SK-N-SH treated with all-trans-retinoic acid at 6 μM for 48 hours (cell line): Measurements from ENCODE around the gene OR2A25.

ENCODE experiments used
- ATAC-seq: fragments of 200-7000 bp; cut with Tn5 transposase; 3 replicates; pipeline ENCODE4 v1.9.1; 2020; ENCODE audit warnings: mild to moderate bottlenecking, moderate library complexity
- ARNTL ChIP-seq: fragments of 450-650 bp; formaldehyde crosslinking; IDR thresholded peaks from 2 replicates; pipeline ENCODE4 v1.5.0; 2020; ENCODE audit warnings: low read depth, mild to moderate bottlenecking, moderate library complexity, borderline replicate concordance
- BACH2 ChIP-seq: fragments of 250-450 bp; sonication (Bioruptor Pico); IDR thresholded peaks from 2 replicates; pipeline ENCODE4 v1.9.0; 2021; ENCODE audit warnings: mild to moderate bottlenecking, borderline replicate concordance
- CSDC2 ChIP-seq: fragments of 250-450 bp; sonication (Bioruptor Pico); IDR thresholded peaks from 2 replicates; pipeline ENCODE4 v1.5.0; 2020; ENCODE audit warnings: mild to moderate bottlenecking, moderate library complexity
- ESRRG ChIP-seq: fragments of 250-450 bp; sonication (Bioruptor Pico); IDR thresholded peaks from 2 replicates; pipeline ENCODE4 v1.6.1; 2021; ENCODE audit warnings: mild to moderate bottlenecking
- GLIS3 ChIP-seq: fragments of 250-450 bp; sonication (Bioruptor Pico); IDR thresholded peaks from 2 replicates; pipeline ENCODE4 v1.5.0; 2020; ENCODE audit warnings: mild to moderate bottlenecking, moderate library complexity
- ISL1 ChIP-seq: fragments of 250-450 bp; sonication (Bioruptor Pico); IDR thresholded peaks from 2 replicates; pipeline ENCODE4 v2.1.2; 2022; ENCODE audit warnings: mild to moderate bottlenecking, moderate library complexity
- OSR1 ChIP-seq: fragments of 250-450 bp; sonication (Bioruptor Pico); IDR thresholded peaks from 2 replicates; pipeline ENCODE4 v1.8.0; 2022; ENCODE audit warnings: moderate library complexity, mild to moderate bottlenecking, inconsistent platforms
- RARB ChIP-seq: fragments of 250-450 bp; sonication (Bioruptor Pico); IDR thresholded peaks from 2 replicates; pipeline ENCODE4 v1.8.0; 2021; ENCODE audit warnings: mild to moderate bottlenecking, moderate library complexity
- SNAI2 ChIP-seq: fragments of 250-450 bp; sonication (Bioruptor Pico); IDR thresholded peaks from 2 replicates; pipeline ENCODE4 v1.5.0; 2020; ENCODE audit warnings: mild to moderate bottlenecking, moderate library complexity
- TCF4 ChIP-seq: fragments of 250-450 bp; sonication (Bioruptor Pico); IDR thresholded peaks from 2 replicates; pipeline ENCODE4 v1.8.0; 2021; ENCODE audit warnings: mild to moderate bottlenecking, moderate library complexity, borderline replicate concordance
- ZC3H10 ChIP-seq: fragments of 250-450 bp; sonication (Bioruptor Pico); IDR thresholded peaks from 2 replicates; pipeline ENCODE4 v1.5.1; 2021; ENCODE audit warnings: mild to moderate bottlenecking, moderate library complexity
- ZFP3 ChIP-seq: fragments of 250-450 bp; sonication (Bioruptor Pico); IDR thresholded peaks from 2 replicates; pipeline ENCODE4 v1.5.0; 2020; ENCODE audit warnings: mild to moderate bottlenecking, moderate library complexity
- ZNF70 ChIP-seq: fragments of 450-650 bp; formaldehyde crosslinking; IDR thresholded peaks from 2 replicates; pipeline ENCODE4 v1.5.0; 2020; ENCODE audit warnings: mild to moderate bottlenecking, moderate library complexity
- ZNF8 ChIP-seq: fragments of 450-650 bp; formaldehyde crosslinking; IDR thresholded peaks from 2 replicates; pipeline ENCODE4 v1.5.0; 2020; ENCODE audit warnings: mild to moderate bottlenecking, moderate library complexity
- TF ChIP-seq, protein P1 (sequence below): fragments of 250-450 bp; sonication (Bioruptor Pico); IDR thresholded peaks from 2 replicates; pipeline ENCODE4 v1.8.0; 2021; ENCODE audit warnings: low read depth, mild to moderate bottlenecking, moderate library complexity, borderline replicate concordance
- TF ChIP-seq, protein P2 (sequence below): fragments of 250-450 bp; sonication (Bioruptor Pico); IDR thresholded peaks from 2 replicates; pipeline ENCODE4 v1.5.1; 2021; ENCODE audit warnings: mild to moderate bottlenecking, moderate library complexity
- TF ChIP-seq, protein P3 (sequence below): fragments of 250-450 bp; sonication (Bioruptor Pico); IDR thresholded peaks from 2 replicates; pipeline ENCODE4 v1.5.1; 2020; ENCODE audit warnings: low read depth, mild to moderate bottlenecking, moderate library complexity
- TF ChIP-seq, protein P4 (sequence below): fragments of 250-450 bp; sonication (Bioruptor Pico); IDR thresholded peaks from 2 replicates; pipeline ENCODE4 v1.8.0; 2020; ENCODE audit warnings: mild to moderate bottlenecking, moderate library complexity, borderline replicate concordance
- TF ChIP-seq, protein P5 (sequence below): fragments of 250-450 bp; sonication (Bioruptor Pico); IDR thresholded peaks from 2 replicates; pipeline ENCODE4 v1.5.0; 2020; ENCODE audit warnings: mild to moderate bottlenecking, moderate library complexity

The OR2A25 gene

DNA sequence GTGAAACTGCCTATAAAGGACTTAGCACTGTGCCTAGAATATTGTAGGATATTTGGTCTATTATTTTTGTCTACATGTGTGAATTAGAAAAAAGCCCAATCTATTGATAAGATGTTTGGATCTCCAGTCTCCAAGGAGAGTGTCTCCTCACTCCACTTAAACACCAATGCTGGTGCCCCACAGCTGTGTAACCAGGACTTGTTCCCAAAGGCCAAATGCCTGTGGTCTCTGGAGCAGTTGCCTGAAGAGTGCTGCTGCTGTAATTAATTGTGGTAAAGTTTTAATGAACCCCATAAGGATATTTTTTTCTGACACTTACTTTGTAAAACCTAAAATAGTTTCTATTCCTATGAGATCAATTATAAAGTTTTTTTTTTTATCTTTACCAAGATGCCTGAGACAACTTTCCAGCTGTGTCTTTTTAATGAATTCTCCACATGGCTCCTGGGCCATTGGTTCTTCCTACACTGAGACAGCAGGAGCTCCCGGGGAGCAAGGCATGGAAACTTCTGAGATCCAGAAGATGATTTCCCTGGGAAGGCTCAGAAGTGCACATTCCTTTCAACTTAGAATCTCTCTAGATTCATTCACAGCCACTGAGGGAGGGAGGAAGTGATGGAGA, 32.1 kb upstream of the OR2A25 start (continued):
- TF ChIP-seq, protein P1, sequence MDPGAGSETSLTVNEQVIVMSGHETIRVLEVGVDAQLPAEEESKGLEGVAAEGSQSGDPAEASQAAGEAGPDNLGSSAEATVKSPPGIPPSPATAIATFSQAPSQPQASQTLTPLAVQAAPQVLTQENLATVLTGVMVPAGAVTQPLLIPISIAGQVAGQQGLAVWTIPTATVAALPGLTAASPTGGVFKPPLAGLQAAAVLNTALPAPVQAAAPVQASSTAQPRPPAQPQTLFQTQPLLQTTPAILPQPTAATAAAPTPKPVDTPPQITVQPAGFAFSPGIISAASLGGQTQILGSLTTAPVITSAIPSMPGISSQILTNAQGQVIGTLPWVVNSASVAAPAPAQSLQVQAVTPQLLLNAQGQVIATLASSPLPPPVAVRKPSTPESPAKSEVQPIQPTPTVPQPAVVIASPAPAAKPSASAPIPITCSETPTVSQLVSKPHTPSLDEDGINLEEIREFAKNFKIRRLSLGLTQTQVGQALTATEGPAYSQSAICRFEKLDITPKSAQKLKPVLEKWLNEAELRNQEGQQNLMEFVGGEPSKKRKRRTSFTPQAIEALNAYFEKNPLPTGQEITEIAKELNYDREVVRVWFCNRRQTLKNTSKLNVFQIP (CRISPR knock-in tag) = no peak
- TF ChIP-seq ZNF70 (CRISPR knock-in tag) = no peak
- TF ChIP-seq, all 23 proteins: peak for 0

DNA sequence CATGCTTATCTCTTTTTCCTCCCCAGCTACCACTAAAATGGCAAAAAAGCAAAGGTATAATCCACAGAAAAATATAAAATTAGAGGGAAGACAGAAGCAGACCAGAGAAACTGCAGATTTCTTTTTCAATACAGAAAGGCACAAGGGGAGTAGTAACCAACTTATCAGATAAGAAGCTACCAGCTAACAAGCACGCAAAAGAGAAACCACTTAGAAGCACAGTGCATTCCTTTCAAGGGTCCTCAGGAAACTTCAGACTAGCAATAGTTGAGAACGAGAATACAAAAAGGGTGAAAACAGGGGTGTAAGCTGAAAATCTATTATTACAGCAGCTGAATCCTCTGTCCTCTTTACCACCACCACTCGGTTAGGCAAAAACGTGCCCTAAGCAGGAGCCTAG, 30.7 kb upstream of the OR2A25 start:
- peak; percentile 26; the same call in 1 of the 3 replicates for ATAC-seq
- TF ChIP-seq ZC3H10 (CRISPR knock-in tag) (no peak), ZNF8 (CRISPR knock-in tag) (no peak), ZNF70 (CRISPR knock-in tag) (no peak), BACH2 (CRISPR knock-in tag) (no peak), ESRRG (no peak), CSDC2 (CRISPR knock-in tag) (no peak), TCF4 (no peak), ZFP3 (no peak), OSR1 (no peak), RARB (CRISPR knock-in tag) (no peak), ARNTL (CRISPR knock-in tag) (no peak), ISL1 (CRISPR knock-in tag) (no peak), SNAI2 (CRISPR knock-in tag) (no peak), GLIS3 (CRISPR knock-in tag) (no peak)
- TF ChIP-seq, protein P2, sequence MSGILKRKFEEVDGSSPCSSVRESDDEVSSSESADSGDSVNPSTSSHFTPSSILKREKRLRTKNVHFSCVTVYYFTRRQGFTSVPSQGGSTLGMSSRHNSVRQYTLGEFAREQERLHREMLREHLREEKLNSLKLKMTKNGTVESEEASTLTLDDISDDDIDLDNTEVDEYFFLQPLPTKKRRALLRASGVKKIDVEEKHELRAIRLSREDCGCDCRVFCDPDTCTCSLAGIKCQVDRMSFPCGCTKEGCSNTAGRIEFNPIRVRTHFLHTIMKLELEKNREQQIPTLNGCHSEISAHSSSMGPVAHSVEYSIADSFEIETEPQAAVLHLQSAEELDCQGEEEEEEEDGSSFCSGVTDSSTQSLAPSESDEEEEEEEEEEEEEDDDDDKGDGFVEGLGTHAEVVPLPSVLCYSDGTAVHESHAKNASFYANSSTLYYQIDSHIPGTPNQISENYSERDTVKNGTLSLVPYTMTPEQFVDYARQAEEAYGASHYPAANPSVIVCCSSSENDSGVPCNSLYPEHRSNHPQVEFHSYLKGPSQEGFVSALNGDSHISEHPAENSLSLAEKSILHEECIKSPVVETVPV (CRISPR knock-in tag) = no peak
- TF ChIP-seq, protein P3, sequence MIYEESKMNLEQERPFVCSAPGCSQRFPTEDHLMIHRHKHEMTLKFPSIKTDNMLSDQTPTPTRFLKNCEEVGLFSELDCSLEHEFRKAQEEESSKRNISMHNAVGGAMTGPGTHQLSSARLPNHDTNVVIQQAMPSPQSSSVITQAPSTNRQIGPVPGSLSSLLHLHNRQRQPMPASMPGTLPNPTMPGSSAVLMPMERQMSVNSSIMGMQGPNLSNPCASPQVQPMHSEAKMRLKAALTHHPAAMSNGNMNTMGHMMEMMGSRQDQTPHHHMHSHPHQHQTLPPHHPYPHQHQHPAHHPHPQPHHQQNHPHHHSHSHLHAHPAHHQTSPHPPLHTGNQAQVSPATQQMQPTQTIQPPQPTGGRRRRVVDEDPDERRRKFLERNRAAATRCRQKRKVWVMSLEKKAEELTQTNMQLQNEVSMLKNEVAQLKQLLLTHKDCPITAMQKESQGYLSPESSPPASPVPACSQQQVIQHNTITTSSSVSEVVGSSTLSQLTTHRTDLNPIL (CRISPR knock-in tag) = no peak
- TF ChIP-seq, protein P4, sequence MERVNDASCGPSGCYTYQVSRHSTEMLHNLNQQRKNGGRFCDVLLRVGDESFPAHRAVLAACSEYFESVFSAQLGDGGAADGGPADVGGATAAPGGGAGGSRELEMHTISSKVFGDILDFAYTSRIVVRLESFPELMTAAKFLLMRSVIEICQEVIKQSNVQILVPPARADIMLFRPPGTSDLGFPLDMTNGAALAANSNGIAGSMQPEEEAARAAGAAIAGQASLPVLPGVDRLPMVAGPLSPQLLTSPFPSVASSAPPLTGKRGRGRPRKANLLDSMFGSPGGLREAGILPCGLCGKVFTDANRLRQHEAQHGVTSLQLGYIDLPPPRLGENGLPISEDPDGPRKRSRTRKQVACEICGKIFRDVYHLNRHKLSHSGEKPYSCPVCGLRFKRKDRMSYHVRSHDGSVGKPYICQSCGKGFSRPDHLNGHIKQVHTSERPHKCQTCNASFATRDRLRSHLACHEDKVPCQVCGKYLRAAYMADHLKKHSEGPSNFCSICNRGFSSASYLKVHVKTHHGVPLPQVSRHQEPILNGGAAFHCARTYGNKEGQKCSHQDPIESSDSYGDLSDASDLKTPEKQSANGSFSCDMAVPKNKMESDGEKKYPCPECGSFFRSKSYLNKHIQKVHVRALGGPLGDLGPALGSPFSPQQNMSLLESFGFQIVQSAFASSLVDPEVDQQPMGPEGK = no peak
- TF ChIP-seq, protein P5, sequence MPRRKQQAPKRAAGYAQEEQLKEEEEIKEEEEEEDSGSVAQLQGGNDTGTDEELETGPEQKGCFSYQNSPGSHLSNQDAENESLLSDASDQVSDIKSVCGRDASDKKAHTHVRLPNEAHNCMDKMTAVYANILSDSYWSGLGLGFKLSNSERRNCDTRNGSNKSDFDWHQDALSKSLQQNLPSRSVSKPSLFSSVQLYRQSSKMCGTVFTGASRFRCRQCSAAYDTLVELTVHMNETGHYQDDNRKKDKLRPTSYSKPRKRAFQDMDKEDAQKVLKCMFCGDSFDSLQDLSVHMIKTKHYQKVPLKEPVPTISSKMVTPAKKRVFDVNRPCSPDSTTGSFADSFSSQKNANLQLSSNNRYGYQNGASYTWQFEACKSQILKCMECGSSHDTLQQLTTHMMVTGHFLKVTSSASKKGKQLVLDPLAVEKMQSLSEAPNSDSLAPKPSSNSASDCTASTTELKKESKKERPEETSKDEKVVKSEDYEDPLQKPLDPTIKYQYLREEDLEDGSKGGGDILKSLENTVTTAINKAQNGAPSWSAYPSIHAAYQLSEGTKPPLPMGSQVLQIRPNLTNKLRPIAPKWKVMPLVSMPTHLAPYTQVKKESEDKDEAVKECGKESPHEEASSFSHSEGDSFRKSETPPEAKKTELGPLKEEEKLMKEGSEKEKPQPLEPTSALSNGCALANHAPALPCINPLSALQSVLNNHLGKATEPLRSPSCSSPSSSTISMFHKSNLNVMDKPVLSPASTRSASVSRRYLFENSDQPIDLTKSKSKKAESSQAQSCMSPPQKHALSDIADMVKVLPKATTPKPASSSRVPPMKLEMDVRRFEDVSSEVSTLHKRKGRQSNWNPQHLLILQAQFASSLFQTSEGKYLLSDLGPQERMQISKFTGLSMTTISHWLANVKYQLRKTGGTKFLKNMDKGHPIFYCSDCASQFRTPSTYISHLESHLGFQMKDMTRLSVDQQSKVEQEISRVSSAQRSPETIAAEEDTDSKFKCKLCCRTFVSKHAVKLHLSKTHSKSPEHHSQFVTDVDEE = no peak
- TF ChIP-seq, protein P1 (CRISPR knock-in tag) = no peak

DNA sequence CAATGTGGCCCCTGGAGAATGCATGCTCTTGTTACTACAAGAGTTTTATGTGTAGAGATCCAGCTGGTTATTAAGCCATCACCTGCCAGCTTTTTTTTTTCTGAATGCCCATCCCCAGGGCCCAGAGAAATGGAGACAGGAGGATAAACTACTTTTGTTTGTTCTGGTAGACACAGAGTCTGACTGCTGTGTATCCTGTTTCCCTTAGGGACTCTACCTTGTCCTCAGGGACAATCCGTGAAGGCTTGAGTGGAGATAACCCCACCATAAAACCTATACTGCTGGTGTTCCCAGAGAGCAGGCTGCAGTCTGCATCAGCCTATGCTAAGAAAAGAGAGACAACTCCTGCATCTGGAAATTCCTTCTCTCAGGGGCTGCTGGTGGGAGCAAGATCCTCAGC, 21.0 kb upstream of the OR2A25 start, which contains the start of gene OR2A5:
OR2A5 (plus strand) TSS at position 301 of the 400 bp plus-strand sequence. CDS start 1,454 bp downstream, outside the sequence.
- ATAC-seq = no peak
- TF ChIP-seq ARNTL (CRISPR knock-in tag) = no peak
- no peak for TF ChIP-seq ESRRG
